H1 (cell line): ENCODE data around the gene CEP120. TPM values are rescaled to one million over a fixed set of nuclear protein-coding genes. Genes with fewer than 3 reads are reported as not detected.

ENCODE experiments used
- CTCF ChIA-PET: fragments of 300-600 bp; sonication (Branson Sonifier 250); formaldehyde crosslinking; loops from one replicate; lab custom pipeline; 2021; ENCODE audit not compliant: partially characterized antibody; lab: Charles Lee
- POLR2A ChIA-PET: fragments of 300-600 bp; sonication (Branson Sonifier 250); formaldehyde crosslinking; loops from one replicate; lab custom pipeline; 2021; ENCODE audit warnings: inconsistent platforms; ENCODE audit not compliant: partially characterized antibody; lab: Charles Lee
- DNase-seq, 2 experiments: peaks; one replicate each; pipeline versions ENCODE4 v3.0.0 to v3.0.0-alpha.2; 2010 to 2022; ENCODE audit warnings: low spot score in 2 of 2, low read depth in 1 of 2, mixed read lengths in 1 of 2
- FAIRE-seq: peaks from 2 replicates; lab custom pipeline; 2011; peaks lifted over from hg19 to GRCh38; lab: Jason Lieb, UNC
- H2AFZ ChIP-seq: 2 replicates; pipeline ENCODE4 v1.8.1; 2012; ENCODE audit warnings: low read length, inconsistent platforms
- H2AK5ac ChIP-seq: 2 replicates; pipeline ENCODE4 v1.6.1; 2013; ENCODE audit warnings: low read depth, low read length
- H2BK120ac ChIP-seq: replicated peaks from 2 replicates; pipeline ENCODE3; 2013; ENCODE audit warnings: low read depth, low read length, inconsistent platforms
- H2BK12ac ChIP-seq: 2 replicates; pipeline ENCODE4 v1.6.1; 2013; ENCODE audit warnings: low read depth, low read length
- H2BK15ac ChIP-seq: 2 replicates; pipeline ENCODE4 v1.6.1; 2013; ENCODE audit warnings: low read length
- H2BK20ac ChIP-seq: 2 replicates; pipeline ENCODE4 v1.6.1; 2013; ENCODE audit warnings: low read length
- H2BK5ac ChIP-seq: 2 replicates; pipeline ENCODE4 v1.6.1; 2013; ENCODE audit warnings: low read depth, low read length
- H3K14ac ChIP-seq: 2 replicates; pipeline ENCODE4 v1.6.1; 2013; ENCODE audit warnings: inconsistent platforms; ENCODE audit not compliant: insufficient read length
- H3K18ac ChIP-seq: 2 replicates; pipeline ENCODE4 v1.6.1; 2013; ENCODE audit warnings: low read length; ENCODE audit errors: extremely low read depth
- H3K23ac ChIP-seq: 2 replicates; pipeline ENCODE4 v1.6.1; 2013; ENCODE audit warnings: inconsistent platforms; ENCODE audit not compliant: insufficient read length
- H3K23me2 ChIP-seq: 2 replicates; pipeline ENCODE4 v1.6.1; 2013; ENCODE audit warnings: low read depth, low read length
- H3K27ac ChIP-seq: 2 replicates; pipeline ENCODE4 v1.6.1; 2011; ENCODE audit warnings: low read depth, low read length, inconsistent platforms
- H3K27me3 ChIP-seq, 4 experiments: replicated peaks in 1 of 4; 1 replicate in 1 of 4; 2 replicates in 3 of 4; pipeline versions ENCODE4 v1.6.1 to v1.8.1; 2011 to 2013; ENCODE audit warnings: low read length in 3 of 4, mild to moderate bottlenecking in 3 of 4, inconsistent platforms in 2 of 4, mixed read lengths in 2 of 4, moderate library complexity in 1 of 4; ENCODE audit not compliant: control insufficient read depth in 3 of 4, insufficient read depth in 3 of 4; ENCODE audit errors: extremely low read depth in 1 of 4
- H3K36me3 ChIP-seq, 4 experiments: 2 replicates each; pipeline versions ENCODE4 v1.6.1 to v1.8.1; 2011 to 2013; ENCODE audit warnings: mild to moderate bottlenecking in 4 of 4, low read length in 3 of 4, moderate library complexity in 2 of 4, control low read depth in 1 of 4, inconsistent platforms in 1 of 4; ENCODE audit not compliant: insufficient read depth in 4 of 4, control insufficient read depth in 2 of 4
- H3K4ac ChIP-seq: replicated peaks from 2 replicates; pipeline ENCODE3; 2013; ENCODE audit warnings: low read length, low read depth, mixed read lengths, inconsistent platforms; ENCODE audit not compliant: insufficient read length
- H3K4me1 ChIP-seq, 4 experiments: replicated peaks in 1 of 4; 1 replicate in 1 of 4; 2 replicates in 3 of 4; pipeline versions ENCODE4 v1.6.1 to v1.8.1; 2011 to 2013; ENCODE audit warnings: low read length in 3 of 4, inconsistent platforms in 2 of 4, mixed read lengths in 1 of 4; ENCODE audit not compliant: insufficient read depth in 4 of 4, control insufficient read depth in 3 of 4
- H3K4me2 ChIP-seq, 2 experiments: 2 replicates each; pipeline versions ENCODE4 v1.6.1 to v1.8.1; 2011 to 2013; ENCODE audit warnings: low read depth in 2 of 2, low read length in 2 of 2, control low read depth in 1 of 2, inconsistent platforms in 1 of 2, mild to moderate bottlenecking in 1 of 2; ENCODE audit not compliant: insufficient read depth in 1 of 2
- H3K4me3 ChIP-seq, 4 experiments: fragments of 200-600, 300-600 bp in 1 of 4; sonication (generic), shearing (Covaris generic), sonication (Bioruptor Twin) in 1 of 4; 2 replicates each; pipeline versions ENCODE4 v1.5.1 to v1.8.1; 2011 to 2016; ENCODE audit warnings: low read length in 4 of 4, low read depth in 3 of 4, control low read depth in 2 of 4, inconsistent platforms in 2 of 4, mild to moderate bottlenecking in 2 of 4, mixed read lengths in 1 of 4, moderate library complexity in 1 of 4; ENCODE audit not compliant: insufficient read depth in 2 of 4; ENCODE audit errors: extremely low read depth in 1 of 4
- H3K56ac ChIP-seq: replicated peaks from 2 replicates; pipeline ENCODE3; 2013; ENCODE audit warnings: low read depth, mild to moderate bottlenecking, mixed read lengths, low read length, inconsistent platforms; ENCODE audit not compliant: insufficient read length
- H3K79me1 ChIP-seq: 2 replicates; pipeline ENCODE4 v1.6.1; 2013; ENCODE audit warnings: low read depth, low read length, control low read depth
- H3K79me2 ChIP-seq, 2 experiments: 2 replicates each; pipeline versions ENCODE4 v1.6.1 to v1.8.1; 2012 to 2013; ENCODE audit warnings: low read length in 2 of 2, mild to moderate bottlenecking in 2 of 2, inconsistent platforms in 1 of 2; ENCODE audit not compliant: insufficient read depth in 2 of 2, control insufficient read depth in 1 of 2
- H3K9ac ChIP-seq, 4 experiments: replicated peaks in 1 of 4; 1 replicate in 1 of 4; 2 replicates in 3 of 4; pipeline versions ENCODE4 v1.6.1 to v1.8.1; 2011 to 2013; ENCODE audit warnings: low read depth in 3 of 4, low read length in 3 of 4, control low read depth in 2 of 4, mild to moderate bottlenecking in 2 of 4, moderate library complexity in 2 of 4, inconsistent platforms in 1 of 4; ENCODE audit errors: extremely low read depth in 1 of 4
- H3K9me3 ChIP-seq, 2 experiments: 2 replicates each; pipeline versions ENCODE4 v1.6.1 to v1.8.1; 2012 to 2013; ENCODE audit warnings: mild to moderate bottlenecking in 2 of 2, moderate library complexity in 2 of 2, control low read depth in 1 of 2, inconsistent platforms in 1 of 2, low read depth in 1 of 2, low read length in 1 of 2, mixed read lengths in 1 of 2; ENCODE audit not compliant: insufficient read depth in 2 of 2
- H4K20me1 ChIP-seq, 2 experiments: replicated peaks in 1 of 2; 2 replicates each; pipeline versions ENCODE3 to v1.8.1; 2011 to 2013; ENCODE audit warnings: inconsistent platforms in 2 of 2, low read length in 2 of 2, mild to moderate bottlenecking in 1 of 2; ENCODE audit not compliant: insufficient read depth in 2 of 2, control insufficient read depth in 1 of 2
- H4K5ac ChIP-seq: 2 replicates; pipeline ENCODE4 v1.6.1; 2013; ENCODE audit warnings: low read length, low read depth, mixed read lengths, inconsistent platforms; ENCODE audit not compliant: insufficient read length
- H4K8ac ChIP-seq: 2 replicates; pipeline ENCODE4 v1.8.0; 2013; ENCODE audit warnings: mild to moderate bottlenecking, moderate library complexity, low read length, inconsistent platforms; ENCODE audit not compliant: insufficient read depth; ENCODE audit errors: extremely low read depth
- H4K91ac ChIP-seq: replicated peaks from 2 replicates; pipeline ENCODE3; 2013; ENCODE audit warnings: low read length, mixed read lengths, inconsistent platforms; ENCODE audit not compliant: insufficient read length
- BACH1 ChIP-seq: IDR thresholded peaks from 2 replicates; pipeline ENCODE4 v1.6.1; 2012; ENCODE audit warnings: low read length, improper control_type of control experiment
- CTBP2 ChIP-seq: IDR thresholded peaks from 2 replicates; pipeline ENCODE4 v1.7.0; 2011; ENCODE audit warnings: borderline replicate concordance, mild to moderate bottlenecking, moderate library complexity, mixed read lengths, low read length; ENCODE audit not compliant: insufficient read depth, insufficient read length
- JUN ChIP-seq: IDR thresholded peaks from 2 replicates; pipeline ENCODE4 v1.6.1; 2011; ENCODE audit warnings: low read depth, mild to moderate bottlenecking, improper control_type of control experiment, low read length
- KDM4A ChIP-seq: IDR thresholded peaks from one replicate; pipeline ENCODE4 v1.7.1; 2012; ENCODE audit warnings: low read depth, mild to moderate bottlenecking, moderate library complexity, low read length, inconsistent platforms; ENCODE audit not compliant: severe bottlenecking
- PHF8 ChIP-seq: fragments of 200-600 bp; sonication (generic); conservative IDR thresholded peaks from 2 replicates; pipeline ENCODE4 v1.7.1; 2012; ENCODE audit warnings: low read depth, mild to moderate bottlenecking, inconsistent platforms, low read length, moderate library complexity
- POLR2A ChIP-seq, 2 experiments: IDR thresholded peaks; 1 replicate in 1 of 2; 2 replicates in 1 of 2; pipeline ENCODE4 v1.6.1; 2011; ENCODE audit warnings: low read depth in 2 of 2, low read length in 2 of 2, mild to moderate bottlenecking in 2 of 2; ENCODE audit errors: control extremely low read depth in 1 of 2
- RXRA ChIP-seq: IDR thresholded peaks from 2 replicates; pipeline ENCODE4 v1.6.1; 2011; ENCODE audit warnings: low read depth, mild to moderate bottlenecking, low read length, moderate library complexity; ENCODE audit not compliant: insufficient read depth
- SP2 ChIP-seq: IDR thresholded peaks from 2 replicates; pipeline ENCODE4 v1.6.1; 2012; ENCODE audit warnings: mild to moderate bottlenecking, low read length, inconsistent platforms
- SUZ12 ChIP-seq: fragments of 200-600 bp; sonication (generic); IDR thresholded peaks from 2 replicates; pipeline ENCODE4 v1.6.1; 2012; ENCODE audit warnings: mild to moderate bottlenecking, inconsistent platforms, low read length, moderate library complexity, mixed read lengths
- TCF12 ChIP-seq: IDR thresholded peaks from 2 replicates; pipeline ENCODE4 v1.6.1; 2011; ENCODE audit warnings: low read depth, mild to moderate bottlenecking, low read length
- WGBS, 2 experiments: shearing (Covaris generic) in 1 of 2; methylation state at CpG; one replicate each; pipeline versions ENCODE4 v1.1.6 to v1.1.7; 2013 to 2015; ENCODE audit warnings: low lambda C conversion rate in 2 of 2, mixed read lengths in 2 of 2, inconsistent platforms in 1 of 2, low coverage in 1 of 2, missing lambda C conversion rate in 1 of 2; ENCODE audit not compliant: insufficient replicate concordance in 2 of 2, insufficient coverage in 1 of 2, insufficient read length in 1 of 2; ENCODE audit errors: extremely low coverage in 1 of 2, missing lambda C conversion rate in 1 of 2; 5-methylcytosine and 5-hydroxymethylcytosine counted together
- polyA plus RNA-seq, 7 experiments: library from polyadenylated mRNA; depleted of rRNA in 3 of 7; stranded (reverse) in 5 of 7; unstranded in 2 of 7; fragments of >200 nt in 5 of 7; fragments of 200-250 nt in 2 of 7; gene quantifications; 1 replicate in 5 of 7; 2 replicates in 1 of 7; 4 replicates in 1 of 7; pipeline versions ENCODE4 v1.2.1 to v1.2.3, GENCODE V29; 2011 to 2013; ENCODE audit warnings: missing spikeins in 2 of 7, mixed read lengths in 2 of 7
- total RNA-seq: library from RNA; stranded (reverse); fragmentation: NEBNext Ultra II Directional; extraction: Animal tissue kit (Norgen Biotek cat#: 25700); gene quantifications from 2 replicates; pipeline ENCODE4 v1.2.1, GENCODE V29; 2021

The CEP120 gene
- total and polyA plus RNA-seq, 2 of the 8 experiments (the other 6 are each of a cell fraction or from before 2014, with no cell fraction given) = 9.3 to 17.9 TPM

- H4K91ac ChIP-seq = peak overlapping the region; percentile 66
- POLR2A ChIA-PET = interaction anchor here (0.6 to 2.9 kb wide), 12 partner anchors 10 to 493 kb away, joined by 3 to 30 read pairs (median 6); partner anchors contain the start of gene CSNK1G3
- H3K4ac ChIP-seq = no peak overlapping the region
- H4K8ac ChIP-seq = peak overlapping the region; percentile 83; the same call in 1 of the 2 replicates
- no peak overlapping the region for H3K14ac ChIP-seq
- peak; percentile 91 for TF ChIP-seq PHF8
- no peak for TF ChIP-seq SP2
- no peak for TF ChIP-seq POLR2A (IDR thresholded peaks at IDR 0.05; ENCODE audit: control extremely low read depth in 1 of 2, low read depth in 2 of 2, low read length in 2 of 2)
- TF ChIP-seq TCF12 = no peak
- peak; percentile 51 for TF ChIP-seq KDM4A
- no peak for TF ChIP-seq SUZ12
- no peak for TF ChIP-seq RXRA
- TF ChIP-seq CTBP2 = no peak
- TF ChIP-seq JUN = no peak
- TF ChIP-seq BACH1 = no peak
- CTCF ChIA-PET = interaction anchor here (0.6 to 2.3 kb wide), 24 partner anchors 11 to 1027 kb away, joined by 3 to 13 read pairs (median 4); no protein-coding TSS in a partner anchor
- no peak overlapping the region for H3K27ac ChIP-seq
- peaks cover 0 to 7% (median 1%) of the 10 kb centered on the region in 4 experiments; a peak in 2 of 7 replicates for H3K4me1 ChIP-seq
- WGBS, 2 experiments = 3% methylated on average over 37 of the region's 45 CpGs; no CpG with 5 or more reads in 1 of the 2 experiments
- H2BK5ac ChIP-seq = peak overlapping the region; percentile 13; the same call in 1 of the 2 replicates
- peak overlapping the region; percentile 70 to 86 (median 78) for H3K9ac ChIP-seq
- peak overlapping the region; percentile 68 to 92 (median 80) for H3K4me3 ChIP-seq
- DNase-seq = no peak
- peaks cover 0 to 8% (median 2%) of the 10 kb centered on the region in 4 experiments; a peak in 2 of 8 replicates for H3K36me3 ChIP-seq
- no peak for FAIRE-seq
- H3K23ac ChIP-seq = no peak overlapping the region
- H3K18ac ChIP-seq = peak overlapping the region; percentile 80
- H3K9me3 ChIP-seq = no peaks in the 10 kb centered on the region
- H3K27me3 ChIP-seq = no peaks in the 10 kb centered on the region
- no peak overlapping the region; the same call in 1 of the 2 replicates for H2AK5ac ChIP-seq
- peaks cover 0 to 32% of the 10 kb centered on the region in 2 experiments; a peak in 3 of 4 replicates for H3K79me2 ChIP-seq
- H2BK120ac ChIP-seq = no peak overlapping the region
- no peak overlapping the region for H3K56ac ChIP-seq
- no peak overlapping the region for H2BK12ac ChIP-seq
- 0 out of 2 replicates have a peak overlapping the region, but pooled peaks have one; percentile 5 for H2AFZ ChIP-seq
- no peak overlapping the region for H2BK15ac ChIP-seq
- peak overlapping the region; percentile 84 to 95 for H3K4me2 ChIP-seq
- H3K23me2 ChIP-seq = peaks cover 7% of the 10 kb centered on the region
- H4K5ac ChIP-seq = peak overlapping the region; percentile 37
- H4K20me1 ChIP-seq = no peaks in the 10 kb centered on the region
- H2BK20ac ChIP-seq = no peak overlapping the region
- H3K79me1 ChIP-seq = 0 out of 2 replicates have a peak, but pooled peaks cover 2% of the 10 kb centered on the region
These were observed 548 bp downstream of the CEP120 start for GRCh38 chr5:123422433-123423277.
